ENCODE results near the gene CARMIL1.

Gene CARMIL1

DNA sequence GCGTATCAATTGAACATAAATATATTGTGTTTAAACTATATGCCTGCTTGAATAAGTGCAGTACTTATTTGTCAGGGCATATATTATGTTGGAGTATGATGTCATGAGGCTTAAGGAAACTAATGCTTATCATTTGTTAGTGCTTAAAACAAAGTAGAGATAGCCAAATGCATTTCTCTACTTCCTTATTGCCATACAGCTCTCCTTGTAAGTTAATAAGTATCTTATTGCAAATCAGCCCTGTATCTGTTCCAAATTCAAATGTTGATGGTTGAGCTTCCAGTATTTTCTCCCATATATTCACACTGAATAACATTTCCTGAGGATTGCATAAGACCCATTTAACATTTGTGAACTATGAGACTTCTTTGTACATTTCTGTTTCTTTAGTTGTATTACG is 57.8 kb downstream of the CARMIL1 start:
- ChIA-PET CTCF (interaction anchor here (1.9 kb wide), 1 partner anchor 12 kb away, joined by 5 read pairs; no protein-coding TSS in a partner anchor), POLR2A (no interaction called here)
- Histone ChIP-seq H3K9me3 (ENCODE audit: control insufficient read depth, insufficient read depth, low read depth, low read length) (no peaks in the 10 kb centered on the region), H3K36me3 (ENCODE audit: control insufficient read depth in 2 of 2, insufficient read depth in 1 of 2, low read length in 2 of 2) (no peaks in the 10 kb centered on the region), H3K4me1 (ENCODE audit: control insufficient read depth, insufficient read depth, low read length) (peaks cover 25% of the 10 kb centered on the region), H3K4me3 (ENCODE audit: low read depth, low read length) (no peak overlapping the region), H3K27ac (ENCODE audit: extremely low read depth, low read depth, low read length) (no peak overlapping the region)
- no peak for TF ChIP-seq ZNF585B (tag by site-specific recombination; IDR thresholded peaks at IDR 0.05)
- TF ChIP-seq, protein P1, sequence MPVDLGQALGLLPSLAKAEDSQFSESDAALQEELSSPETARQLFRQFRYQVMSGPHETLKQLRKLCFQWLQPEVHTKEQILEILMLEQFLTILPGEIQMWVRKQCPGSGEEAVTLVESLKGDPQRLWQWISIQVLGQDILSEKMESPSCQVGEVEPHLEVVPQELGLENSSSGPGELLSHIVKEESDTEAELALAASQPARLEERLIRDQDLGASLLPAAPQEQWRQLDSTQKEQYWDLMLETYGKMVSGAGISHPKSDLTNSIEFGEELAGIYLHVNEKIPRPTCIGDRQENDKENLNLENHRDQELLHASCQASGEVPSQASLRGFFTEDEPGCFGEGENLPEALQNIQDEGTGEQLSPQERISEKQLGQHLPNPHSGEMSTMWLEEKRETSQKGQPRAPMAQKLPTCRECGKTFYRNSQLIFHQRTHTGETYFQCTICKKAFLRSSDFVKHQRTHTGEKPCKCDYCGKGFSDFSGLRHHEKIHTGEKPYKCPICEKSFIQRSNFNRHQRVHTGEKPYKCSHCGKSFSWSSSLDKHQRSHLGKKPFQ (tag by site-specific recombination; IDR thresholded peaks at IDR 0.05): no peak
- no peak for TF ChIP-seq ZNF184 (tag by site-specific recombination; IDR thresholded peaks at IDR 0.05)
- TF ChIP-seq ZFP37 (tag by site-specific recombination; IDR thresholded peaks at IDR 0.05): no peak
- TF ChIP-seq, protein P2, sequence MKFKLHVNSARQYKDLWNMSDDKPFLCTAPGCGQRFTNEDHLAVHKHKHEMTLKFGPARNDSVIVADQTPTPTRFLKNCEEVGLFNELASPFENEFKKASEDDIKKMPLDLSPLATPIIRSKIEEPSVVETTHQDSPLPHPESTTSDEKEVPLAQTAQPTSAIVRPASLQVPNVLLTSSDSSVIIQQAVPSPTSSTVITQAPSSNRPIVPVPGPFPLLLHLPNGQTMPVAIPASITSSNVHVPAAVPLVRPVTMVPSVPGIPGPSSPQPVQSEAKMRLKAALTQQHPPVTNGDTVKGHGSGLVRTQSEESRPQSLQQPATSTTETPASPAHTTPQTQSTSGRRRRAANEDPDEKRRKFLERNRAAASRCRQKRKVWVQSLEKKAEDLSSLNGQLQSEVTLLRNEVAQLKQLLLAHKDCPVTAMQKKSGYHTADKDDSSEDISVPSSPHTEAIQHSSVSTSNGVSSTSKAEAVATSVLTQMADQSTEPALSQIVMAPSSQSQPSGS (tag by site-specific recombination; IDR thresholded peaks at IDR 0.05; ENCODE audit: low read depth): peak; percentile 50; the same call in 1 of the 2 replicates
- TF ChIP-seq PRDM6 (tag by site-specific recombination; IDR thresholded peaks at IDR 0.05): 0 out of 2 replicates have a peak, but pooled peaks have one; percentile 5
- no peak for TF ChIP-seq TRIM28 (IDR thresholded peaks at IDR 0.05; ENCODE audit: borderline replicate concordance, low read length)
- TF ChIP-seq ZSCAN30 (tag by site-specific recombination; IDR thresholded peaks at IDR 0.05): no peak
- no peak for TF ChIP-seq ZNF624 (tag by site-specific recombination; IDR thresholded peaks at IDR 0.05)
- no peak for TF ChIP-seq ZXDB (tag by site-specific recombination; IDR thresholded peaks at IDR 0.05)

- Histone ChIP-seq H3K36me3 (ENCODE audit: control insufficient read depth in 2 of 2, insufficient read depth in 1 of 2, low read length in 2 of 2) (no peaks in the 10 kb centered on the region), H3K4me1 (ENCODE audit: control insufficient read depth, insufficient read depth, low read length) (peaks cover 25% of the 10 kb centered on the region), H3K4me3 (ENCODE audit: low read depth, low read length) (no peak overlapping the region), H3K9me3 (ENCODE audit: control insufficient read depth, insufficient read depth, low read depth, low read length) (no peaks in the 10 kb centered on the region), H3K27ac (ENCODE audit: extremely low read depth, low read depth, low read length) (no peak overlapping the region)
- POLR2A ChIA-PET: no interaction called here
- CTCF ChIA-PET: interaction anchor here (1.1 to 1.9 kb wide), 2 partner anchors 12 to 114 kb away, joined by 3 to 5 read pairs; no protein-coding TSS in a partner anchor
- no peak for TF ChIP-seq ZNF121 (tag by site-specific recombination; IDR thresholded peaks at IDR 0.05)
- TF ChIP-seq ZNF174 (tag by site-specific recombination; IDR thresholded peaks at IDR 0.05): no peak
- no peak for TF ChIP-seq ZNF658 (tag by site-specific recombination; IDR thresholded peaks at IDR 0.05)
- no peak for TF ChIP-seq ZBTB26 (tag by site-specific recombination; optimal IDR thresholded peaks at IDR 0.05)
- TF ChIP-seq, protein P3, sequence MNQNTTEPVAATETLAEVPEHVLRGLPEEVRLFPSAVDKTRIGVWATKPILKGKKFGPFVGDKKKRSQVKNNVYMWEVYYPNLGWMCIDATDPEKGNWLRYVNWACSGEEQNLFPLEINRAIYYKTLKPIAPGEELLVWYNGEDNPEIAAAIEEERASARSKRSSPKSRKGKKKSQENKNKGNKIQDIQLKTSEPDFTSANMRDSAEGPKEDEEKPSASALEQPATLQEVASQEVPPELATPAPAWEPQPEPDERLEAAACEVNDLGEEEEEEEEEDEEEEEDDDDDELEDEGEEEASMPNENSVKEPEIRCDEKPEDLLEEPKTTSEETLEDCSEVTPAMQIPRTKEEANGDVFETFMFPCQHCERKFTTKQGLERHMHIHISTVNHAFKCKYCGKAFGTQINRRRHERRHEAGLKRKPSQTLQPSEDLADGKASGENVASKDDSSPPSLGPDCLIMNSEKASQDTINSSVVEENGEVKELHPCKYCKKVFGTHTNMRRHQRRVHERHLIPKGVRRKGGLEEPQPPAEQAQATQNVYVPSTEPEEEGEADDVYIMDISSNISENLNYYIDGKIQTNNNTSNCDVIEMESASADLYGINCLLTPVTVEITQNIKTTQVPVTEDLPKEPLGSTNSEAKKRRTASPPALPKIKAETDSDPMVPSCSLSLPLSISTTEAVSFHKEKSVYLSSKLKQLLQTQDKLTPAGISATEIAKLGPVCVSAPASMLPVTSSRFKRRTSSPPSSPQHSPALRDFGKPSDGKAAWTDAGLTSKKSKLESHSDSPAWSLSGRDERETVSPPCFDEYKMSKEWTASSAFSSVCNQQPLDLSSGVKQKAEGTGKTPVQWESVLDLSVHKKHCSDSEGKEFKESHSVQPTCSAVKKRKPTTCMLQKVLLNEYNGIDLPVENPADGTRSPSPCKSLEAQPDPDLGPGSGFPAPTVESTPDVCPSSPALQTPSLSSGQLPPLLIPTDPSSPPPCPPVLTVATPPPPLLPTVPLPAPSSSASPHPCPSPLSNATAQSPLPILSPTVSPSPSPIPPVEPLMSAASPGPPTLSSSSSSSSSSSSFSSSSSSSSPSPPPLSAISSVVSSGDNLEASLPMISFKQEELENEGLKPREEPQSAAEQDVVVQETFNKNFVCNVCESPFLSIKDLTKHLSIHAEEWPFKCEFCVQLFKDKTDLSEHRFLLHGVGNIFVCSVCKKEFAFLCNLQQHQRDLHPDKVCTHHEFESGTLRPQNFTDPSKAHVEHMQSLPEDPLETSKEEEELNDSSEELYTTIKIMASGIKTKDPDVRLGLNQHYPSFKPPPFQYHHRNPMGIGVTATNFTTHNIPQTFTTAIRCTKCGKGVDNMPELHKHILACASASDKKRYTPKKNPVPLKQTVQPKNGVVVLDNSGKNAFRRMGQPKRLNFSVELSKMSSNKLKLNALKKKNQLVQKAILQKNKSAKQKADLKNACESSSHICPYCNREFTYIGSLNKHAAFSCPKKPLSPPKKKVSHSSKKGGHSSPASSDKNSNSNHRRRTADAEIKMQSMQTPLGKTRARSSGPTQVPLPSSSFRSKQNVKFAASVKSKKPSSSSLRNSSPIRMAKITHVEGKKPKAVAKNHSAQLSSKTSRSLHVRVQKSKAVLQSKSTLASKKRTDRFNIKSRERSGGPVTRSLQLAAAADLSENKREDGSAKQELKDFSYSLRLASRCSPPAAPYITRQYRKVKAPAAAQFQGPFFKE (tag by site-specific recombination; IDR thresholded peaks at IDR 0.05; ENCODE audit: borderline replicate concordance): no peak
- TF ChIP-seq ZNF335 (tag by site-specific recombination; conservative IDR thresholded peaks at IDR 0.05): no peak
- no peak for TF ChIP-seq ZNF585B (tag by site-specific recombination; IDR thresholded peaks at IDR 0.05)
- TF ChIP-seq, protein P4, sequence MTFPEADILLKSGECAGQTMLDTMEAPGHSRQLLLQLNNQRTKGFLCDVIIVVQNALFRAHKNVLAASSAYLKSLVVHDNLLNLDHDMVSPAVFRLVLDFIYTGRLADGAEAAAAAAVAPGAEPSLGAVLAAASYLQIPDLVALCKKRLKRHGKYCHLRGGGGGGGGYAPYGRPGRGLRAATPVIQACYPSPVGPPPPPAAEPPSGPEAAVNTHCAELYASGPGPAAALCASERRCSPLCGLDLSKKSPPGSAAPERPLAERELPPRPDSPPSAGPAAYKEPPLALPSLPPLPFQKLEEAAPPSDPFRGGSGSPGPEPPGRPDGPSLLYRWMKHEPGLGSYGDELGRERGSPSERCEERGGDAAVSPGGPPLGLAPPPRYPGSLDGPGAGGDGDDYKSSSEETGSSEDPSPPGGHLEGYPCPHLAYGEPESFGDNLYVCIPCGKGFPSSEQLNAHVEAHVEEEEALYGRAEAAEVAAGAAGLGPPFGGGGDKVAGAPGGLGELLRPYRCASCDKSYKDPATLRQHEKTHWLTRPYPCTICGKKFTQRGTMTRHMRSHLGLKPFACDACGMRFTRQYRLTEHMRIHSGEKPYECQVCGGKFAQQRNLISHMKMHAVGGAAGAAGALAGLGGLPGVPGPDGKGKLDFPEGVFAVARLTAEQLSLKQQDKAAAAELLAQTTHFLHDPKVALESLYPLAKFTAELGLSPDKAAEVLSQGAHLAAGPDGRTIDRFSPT (tag by site-specific recombination; IDR thresholded peaks at IDR 0.05): no peak
- TF ChIP-seq ZNF639 (tag by site-specific recombination; IDR thresholded peaks at IDR 0.05): no peak
- TF ChIP-seq ZNF600 (tag by site-specific recombination; IDR thresholded peaks at IDR 0.05): no peak
These were observed 58.3 kb downstream of the CARMIL1 start for GRCh38 chr6:25337431-25337830.
